ENCODE measurements around the gene MTM1.

GRCh38 chrX:150607201-150607600, 38.8 kb downstream of the MTM1 start:
- TF ChIP-seq YY1 (IDR thresholded peaks at IDR 0.05; ENCODE audit: low read depth), result no peak
- TF ChIP-seq CTCF (IDR thresholded peaks at IDR 0.05), result no peak
- TF ChIP-seq GABPA (IDR thresholded peaks at IDR 0.05; ENCODE audit: low read depth), result no peak
